ENCODE results near the gene EXOC4. TPM values are rescaled to one million over a fixed set of nuclear protein-coding genes. Genes with fewer than 3 reads are reported as not detected.

Gene EXOC4
- total and polyA plus RNA-seq, 2 of the 13 experiments (the other 11 are each of a cell fraction or from before 2014, with no cell fraction given), result 22.5 to 39.0 TPM

- in situ Hi-C loops (cut with HindIII; ENCODE audit: extremely low pct_ligation_motif_present, low pct_unique_long_range_greater_than_20kb), result no loop called here
- H3K4me2 ChIP-seq (ENCODE audit: low read depth, low read length), result no peak overlapping the region
- POLR2A ChIA-PET, result no interaction called here
- H3K9ac ChIP-seq (ENCODE audit: insufficient read depth, low read depth, low read length), result no peak overlapping the region
- CTCF ChIA-PET (ENCODE audit: low intra/inter-chr PET ratio, low total read pairs), result no interaction called here
- no peaks in the 10 kb centered on the region for H3K79me2 ChIP-seq (ENCODE audit: insufficient read depth, low read length)
- no peak overlapping the region for H3K27ac ChIP-seq (ENCODE audit: extremely low read length, insufficient read depth, low read length)
- BruUV-seq (replicated peaks), result no TSS peak
- DNase-seq (ENCODE audit: low spot score) (no peak), FAIRE-seq (no peak), ATAC-seq (no peak)
- no peaks in the 10 kb centered on the region for H3K27me3 ChIP-seq (ENCODE audit: control insufficient read depth in 1 of 2, insufficient read depth in 2 of 2, low read length in 2 of 2)
- intact Hi-C loops (cut with micrococcal nuclease; ENCODE audit: unreplicated experiment), result no loop called here
- WGBS (ENCODE audit: low lambda C conversion rate), result 95% methylated on average over 4 of the region's 4 CpGs
- H2AFZ ChIP-seq (ENCODE audit: low read length), result no peak overlapping the region
- H4K20me1 ChIP-seq (ENCODE audit: insufficient read depth, low read length), result no peaks in the 10 kb centered on the region
- no peak overlapping the region for H3K4me3 ChIP-seq (replicated peaks in 1 of 3; ENCODE audit: insufficient read depth in 1 of 3, low read depth in 2 of 3, low read length in 3 of 3)
- no peak for TF ChIP-seq ZNF224 (CRISPR knock-in tag; IDR thresholded peaks at IDR 0.05)
- no peak for TF ChIP-seq TRAFD1 (CRISPR knock-in tag; IDR thresholded peaks at IDR 0.05; ENCODE audit: borderline replicate concordance)
- TF ChIP-seq AFF4 (CRISPR knock-in tag; IDR thresholded peaks at IDR 0.05), result no peak
- TF ChIP-seq ZNF639 (CRISPR knock-in tag; conservative IDR thresholded peaks at IDR 0.05), result no peak
- TF ChIP-seq MTF1 (CRISPR knock-in tag; IDR thresholded peaks at IDR 0.05), result no peak
- TF ChIP-seq ZNF687 (CRISPR knock-in tag; IDR thresholded peaks at IDR 0.05), result no peak
- no peak for TF ChIP-seq ZNF441 (CRISPR knock-in tag; IDR thresholded peaks at IDR 0.05; ENCODE audit: borderline replicate concordance)
- no peak for TF ChIP-seq ADNP (CRISPR knock-in tag; IDR thresholded peaks at IDR 0.05)
- TF ChIP-seq POLR2A (IDR thresholded peaks at IDR 0.05; ENCODE audit: insufficient read depth in 1 of 2, low read depth in 2 of 2, low read length in 2 of 2), result no peak
- no peak for TF ChIP-seq HNRNPK (IDR thresholded peaks at IDR 0.05; ENCODE audit: low read depth, low read length, poor library complexity, severe bottlenecking)
- TF ChIP-seq NFRKB (IDR thresholded peaks at IDR 0.05), result no peak
- H3K9me3 ChIP-seq (ENCODE audit: low read length), result no peaks in the 10 kb centered on the region
- H3K36me3 ChIP-seq (replicated peaks in 1 of 2; ENCODE audit: control insufficient read depth in 1 of 2, insufficient read depth in 2 of 2, low read length in 2 of 2), result no peaks in the 10 kb centered on the region
- H3K4me1 ChIP-seq (ENCODE audit: insufficient read depth, low read length), result no peaks in the 10 kb centered on the region
Measured at GRCh38 chr7:133551466-133551865, 298.6 kb downstream of the EXOC4 start.

Measured in HepG2 (cell line).